Endothelial cell of umbilical vein (primary cell): ENCODE measurements around the gene GPD2. TPM values are rescaled to one million over a fixed set of nuclear protein-coding genes. Genes with fewer than 3 reads are reported as not detected.

ENCODE experiments used
- BruUV-seq: library from RNA; stranded (reverse); fragments of 400-500 nt; replicated peaks from 2 replicates; lab custom pipeline; 2021; lab: Mats Ljungman, UMichigan
- CTCF ChIA-PET: fragments of 300-600, 350-600 bp; sonication (Branson Sonifier 250); formaldehyde crosslinking; loops from one replicate; lab custom pipeline; 2021; ENCODE audit warnings: antibody characterized with exemption, inconsistent platforms; lab: Charles Lee
- POLR2A ChIA-PET: fragments of 300-600, 350-600 bp; sonication (Branson Sonifier 250); formaldehyde crosslinking; loops from one replicate; lab custom pipeline; 2021; ENCODE audit warnings: antibody characterized with exemption, inconsistent platforms; lab: Charles Lee
- DNase-seq: peaks from one replicate; pipeline ENCODE4 v3.0.0-alpha.2; 2011; ENCODE audit warnings: low read depth, low spot score
- FAIRE-seq: peaks from 2 replicates; lab custom pipeline; 2011; peaks lifted over from hg19 to GRCh38; lab: Jason Lieb, UNC
- H2AFZ ChIP-seq: 2 replicates; pipeline ENCODE4 v1.6.0; 2012; ENCODE audit warnings: low read depth, low read length, control low read depth, inconsistent platforms
- H3K27ac ChIP-seq: 2 replicates; pipeline ENCODE4 v1.5.1; 2011; ENCODE audit warnings: low read depth, mild to moderate bottlenecking, control low read depth, low read length, moderate library complexity; ENCODE audit not compliant: insufficient read depth
- H3K27me3 ChIP-seq, 2 experiments: 2 replicates each; pipeline versions ENCODE4 v1.6.0 to v1.6.1; 2011; ENCODE audit warnings: low read length in 2 of 2, mixed read lengths in 1 of 2; ENCODE audit not compliant: control insufficient read depth in 2 of 2, insufficient read depth in 2 of 2
- H3K36me3 ChIP-seq, 2 experiments: 2 replicates in 1 of 2; 3 replicates in 1 of 2; pipeline ENCODE4 v1.5.1; 2011; ENCODE audit warnings: low read length in 2 of 2, mild to moderate bottlenecking in 1 of 2, moderate library complexity in 1 of 2; ENCODE audit not compliant: control insufficient read depth in 2 of 2, insufficient read depth in 2 of 2; ENCODE audit errors: extremely low read depth in 1 of 2
- H3K4me1 ChIP-seq: 3 replicates; pipeline ENCODE4 v1.5.1; 2011; ENCODE audit warnings: mild to moderate bottlenecking, low read length; ENCODE audit not compliant: control insufficient read depth, insufficient read depth; ENCODE audit errors: extremely low read depth
- H3K4me2 ChIP-seq: 2 replicates; pipeline ENCODE4 v1.6.1; 2011; ENCODE audit warnings: low read length, control low read depth, mixed read lengths; ENCODE audit not compliant: insufficient read depth
- H3K4me3 ChIP-seq, 3 experiments: fragments of 200-600 bp in 1 of 3; sonication (generic), shearing (Covaris generic) in 1 of 3; replicated peaks in 1 of 3; 2 replicates each; pipeline ENCODE4 v1.5.1; 2011 to 2016; ENCODE audit warnings: control low read depth in 3 of 3, low read length in 3 of 3, mild to moderate bottlenecking in 2 of 3, inconsistent platforms in 1 of 3, low read depth in 1 of 3, moderate library complexity in 1 of 3; ENCODE audit not compliant: insufficient read depth in 1 of 3
- H3K79me2 ChIP-seq: 2 replicates; pipeline ENCODE4 v1.6.0; 2012; ENCODE audit warnings: low read length, inconsistent platforms; ENCODE audit not compliant: control insufficient read depth, insufficient read depth
- H3K9ac ChIP-seq: replicated peaks from 2 replicates; pipeline ENCODE3; 2011; ENCODE audit warnings: low read length, control low read depth; ENCODE audit not compliant: insufficient read depth; ENCODE audit errors: extremely low read depth
- H3K9me1 ChIP-seq: replicated peaks from 3 replicates; pipeline ENCODE4 v1.6.0; 2011; ENCODE audit warnings: mild to moderate bottlenecking, low read length; ENCODE audit not compliant: control insufficient read depth, insufficient read depth; ENCODE audit errors: extremely low read depth
- H3K9me3 ChIP-seq: replicated peaks from 2 replicates; pipeline ENCODE4 v1.5.1; 2012; ENCODE audit warnings: low read length, inconsistent platforms; ENCODE audit not compliant: control insufficient read depth, insufficient read depth
- H4K20me1 ChIP-seq: replicated peaks from 2 replicates; pipeline ENCODE3; 2011; ENCODE audit warnings: mild to moderate bottlenecking, low read length; ENCODE audit not compliant: control insufficient read depth, insufficient read depth; ENCODE audit errors: extremely low read depth
- CTCF ChIP-seq, 2 donors: IDR thresholded peaks; 1 replicate in 1 of 2; 2 replicates in 1 of 2; pipeline ENCODE4 v1.5.1; 2011; ENCODE audit warnings: low read length in 2 of 2, mild to moderate bottlenecking in 2 of 2, moderate library complexity in 2 of 2, control low read depth in 1 of 2, inconsistent platforms in 1 of 2, low read depth in 1 of 2; ENCODE audit not compliant: insufficient read depth in 1 of 2; ENCODE audit errors: extremely low read depth in 1 of 2
- EZH2 ChIP-seq: IDR thresholded peaks from 2 replicates; pipeline ENCODE4 v1.6.1; 2012; ENCODE audit warnings: borderline replicate concordance, low read depth, mild to moderate bottlenecking, moderate library complexity, low read length, inconsistent platforms; ENCODE audit not compliant: severe bottlenecking
- FOS ChIP-seq: IDR thresholded peaks from 2 replicates; pipeline ENCODE4 v1.6.1; 2011; ENCODE audit warnings: mild to moderate bottlenecking, low read length, moderate library complexity, borderline replicate concordance; ENCODE audit not compliant: insufficient read depth
- GATA2 ChIP-seq: IDR thresholded peaks from 2 replicates; pipeline ENCODE4 v1.7.0; 2011; ENCODE audit warnings: low read depth, mild to moderate bottlenecking, moderate library complexity, mixed read lengths, low read length; ENCODE audit not compliant: insufficient read length, insufficient read depth
- JUN ChIP-seq: IDR thresholded peaks from 2 replicates; pipeline ENCODE4 v1.6.1; 2011; ENCODE audit warnings: borderline replicate concordance, low read depth; ENCODE audit not compliant: insufficient read length, insufficient read depth
- MAX ChIP-seq: IDR thresholded peaks from 2 replicates; pipeline ENCODE4 v1.6.1; 2011; ENCODE audit not compliant: insufficient read depth, insufficient read length
- MYC ChIP-seq: IDR thresholded peaks from one replicate; pipeline ENCODE4 v1.6.1; 2011; ENCODE audit warnings: mild to moderate bottlenecking, low read depth, low read length
- POLR2A ChIP-seq: IDR thresholded peaks from 2 replicates; pipeline ENCODE4 v1.6.1; 2012; ENCODE audit warnings: low read depth, mild to moderate bottlenecking, control low read depth, low read length
- POLR2AphosphoS5 ChIP-seq: IDR thresholded peaks from 2 replicates; pipeline ENCODE4 v1.6.1; 2012; ENCODE audit warnings: low read depth, mild to moderate bottlenecking, control low read depth, low read length, moderate library complexity; ENCODE audit not compliant: insufficient read depth
- dilution Hi-C: fragments of 300-500 bp; cut with MboI; formaldehyde crosslinking; loops from one replicate; pipeline ENCODE4 v1.15.0; 2019; ENCODE audit warnings: low sequenced_read_pairs; ENCODE audit not compliant: extremely low pct_ligation_motif_present
- intact Hi-C: fragments of 100-400 bp; cut with micrococcal nuclease; formaldehyde crosslinking; loops from one replicate; pipeline ENCODE4 v1.10.0; 2022
- polyA plus RNA-seq, 4 experiments: library from polyadenylated mRNA; depleted of rRNA in 3 of 4; stranded (reverse) in 3 of 4; unstranded in 1 of 4; fragments of >200 nt; gene quantifications; 2 replicates each; pipeline versions ENCODE4 v1.2.1 to v1.2.3, GENCODE V29; 2011 to 2012; ENCODE audit warnings: missing spikeins in 1 of 4
- total RNA-seq: library from RNA; stranded (reverse); gene quantifications from 2 replicates; pipeline ENCODE4 v1.2.3, GENCODE V29; 2021

Gene GPD2
- total and polyA plus RNA-seq, 2 donors (not counting 3 experiments of a cell fraction or from before 2014, with no cell fraction given) = 6.6 to 37.0 TPM

DNA sequence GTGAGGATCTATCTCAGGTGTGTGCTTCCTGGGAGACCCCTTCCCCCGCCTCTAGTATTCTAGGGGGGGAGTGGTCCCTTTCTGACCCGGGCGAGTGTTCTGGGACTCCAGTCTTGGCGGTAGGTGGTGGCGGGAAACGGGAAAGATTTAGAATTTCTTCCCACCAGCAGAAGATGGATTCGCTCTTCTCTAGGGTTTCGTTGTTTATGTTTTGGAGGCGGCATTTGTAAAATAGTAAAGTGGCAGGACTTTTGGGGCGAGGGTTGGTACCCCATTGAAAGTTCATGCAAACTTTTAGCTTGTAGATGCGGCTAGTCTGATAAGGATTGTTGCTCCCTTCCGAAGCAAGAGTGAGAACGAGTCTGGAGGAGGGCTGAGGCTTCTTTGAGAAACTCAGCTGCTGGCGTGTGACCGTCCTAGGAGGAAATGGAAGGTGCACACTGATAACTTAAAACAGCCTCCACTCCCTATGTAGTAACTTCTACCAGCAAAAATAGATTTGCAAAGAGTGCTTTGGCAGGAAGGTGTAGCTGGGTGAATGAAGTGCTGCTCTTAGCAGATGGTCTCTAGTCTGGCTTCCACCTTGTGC, 412 bp downstream of the GPD2 start:
- Histone ChIP-seq H3K4me3 (peak overlapping the region; percentile 43 to 71 (median 58)), H2AFZ (peak overlapping the region; percentile 91), H3K4me2 (peak overlapping the region; percentile 70), H4K20me1 (no peaks in the 10 kb centered on the region), H3K4me1 (peaks cover 15% of the 10 kb centered on the region), H3K9ac (peak overlapping the region; percentile 92), H3K9me1 (no peaks in the 10 kb centered on the region), H3K27me3 (no peaks in the 10 kb centered on the region), H3K79me2 (peaks cover 3% of the 10 kb centered on the region), H3K27ac (peak overlapping the region; percentile 92), H3K36me3 (no peaks in the 10 kb centered on the region), H3K9me3 (no peaks in the 10 kb centered on the region)
- POLR2A ChIA-PET = no interaction called here
- CTCF ChIA-PET = no interaction called here
- FAIRE-seq = no peak
- intact Hi-C loops = loop anchor here (1.0 to 5.0 kb wide), 5 partner anchors 28 to 746 kb away; partner anchors contain the start of gene NR4A2
- dilution Hi-C loops = no loop called here
- TSS peak; percentile 67 for BruUV-seq
- peak; percentile 54 for DNase-seq
- TF ChIP-seq JUN (no peak), GATA2 (peak; percentile 47)

DNA sequence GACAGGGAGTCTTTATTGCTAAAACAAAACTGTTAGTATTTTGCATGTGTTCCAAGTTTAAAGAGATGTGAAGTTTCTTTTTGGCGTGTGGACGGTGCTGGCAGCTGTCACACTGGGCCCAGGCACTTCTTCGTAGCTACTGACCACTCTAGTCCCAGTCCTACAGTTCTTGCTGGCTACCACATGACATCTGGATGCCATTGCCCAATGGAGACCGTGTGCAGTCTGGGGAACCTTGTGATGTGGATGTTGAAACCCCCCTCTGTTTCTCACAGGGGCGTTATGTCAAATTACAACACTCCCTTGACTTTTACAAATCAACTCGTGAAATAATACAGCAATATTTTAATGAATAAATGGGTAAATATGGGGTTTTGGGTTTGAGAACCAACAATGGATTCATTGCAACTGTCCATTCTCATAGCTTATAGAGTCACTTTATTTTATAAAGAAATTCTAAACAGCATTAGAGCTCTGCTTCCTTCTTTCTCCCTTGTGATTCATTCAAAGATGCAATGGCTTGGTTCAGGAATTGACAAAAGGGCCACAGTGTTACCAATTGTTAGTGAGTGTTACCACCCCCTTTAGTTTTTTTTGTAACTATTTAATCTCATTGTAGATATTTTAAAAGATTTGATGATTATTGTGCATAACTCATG, 1.2 kb downstream of the GPD2 start:
- peaks cover 3% of the 10 kb centered on the region for H3K79me2 ChIP-seq
- intact Hi-C loops (loop anchor here (5.0 kb wide), 1 partner anchor 745 kb away; no protein-coding TSS in a partner anchor), dilution Hi-C loops (no loop called here)
- BruUV-seq = no TSS peak
- CTCF ChIA-PET = no interaction called here
- H4K20me1 ChIP-seq = no peaks in the 10 kb centered on the region
- H3K9ac ChIP-seq = no peak overlapping the region
- H3K4me1 ChIP-seq = peaks cover 15% of the 10 kb centered on the region
- no peak for TF ChIP-seq CTCF (IDR thresholded peaks at IDR 0.05; ENCODE audit: extremely low read depth in 1 of 2, insufficient read depth in 1 of 2, low read depth in 1 of 2, low read length in 2 of 2)
- no peak for TF ChIP-seq FOS
- TF ChIP-seq EZH2 = no peak
- no peak for TF ChIP-seq POLR2AphosphoS5
- TF ChIP-seq POLR2A = no peak
- no peak for TF ChIP-seq MYC
- no peak for TF ChIP-seq JUN
- no peak for TF ChIP-seq MAX
- TF ChIP-seq GATA2 = no peak
- H3K9me3 ChIP-seq = no peaks in the 10 kb centered on the region
- no peak overlapping the region for H2AFZ ChIP-seq
- H3K4me3 ChIP-seq = peak overlapping the region in 1 of 3 experiments; percentile 71
- H3K9me1 ChIP-seq = no peaks in the 10 kb centered on the region
- POLR2A ChIA-PET = no interaction called here
- H3K4me2 ChIP-seq = peak overlapping the region; percentile 70
- DNase-seq = no peak
- H3K27me3 ChIP-seq = no peaks in the 10 kb centered on the region
- no peaks in the 10 kb centered on the region for H3K36me3 ChIP-seq
- no peak overlapping the region for H3K27ac ChIP-seq
- FAIRE-seq = no peak
